Stimulated activated CD8-positive, alpha-beta memory T cell treated with anti-CD3 and anti-CD28 coated beads, Interleukin-7, amount 100 ng/mL, for 4 hours (primary cell): ENCODE data around the gene MUC13.
"Not testable (repeated sequence)": the region's sequence is repeated elsewhere in the genome, so short reads cannot be mapped to it uniquely, and the experiment has no call there.

Experiments
- DNase-seq, 2 donors: peaks; one replicate each; pipeline ENCODE4 v3.0.0-alpha.2; 2020; ENCODE audit warnings: low read depth in 2 of 2

The MUC13 gene

DNA sequence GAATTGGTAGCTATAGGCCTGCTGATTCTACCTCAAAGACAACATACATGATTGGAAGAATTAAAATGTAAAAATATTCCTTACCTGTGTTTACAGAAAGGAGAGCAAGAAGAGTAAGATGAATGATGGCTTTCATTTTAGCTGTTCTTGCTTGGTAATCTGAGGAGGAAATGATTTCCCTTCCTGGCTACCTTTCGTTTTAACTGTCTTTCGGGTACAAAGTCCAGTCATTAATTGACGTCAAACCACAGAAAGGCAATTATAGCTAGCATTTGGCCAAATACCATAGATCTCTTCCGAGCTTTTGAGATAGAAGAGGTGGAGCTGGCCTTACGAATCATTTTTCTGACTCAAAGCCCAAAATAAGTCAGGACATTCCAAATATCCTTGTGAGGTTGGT, at the start of gene MUC13:
Gene MUC13, minus strand, starts transcription at position 175 of the 400 bp plus-strand sequence. Its CDS starts 39 bp downstream, at position 136.
- DNase-seq = no peak

GRCh38 chr3:124982855-124983254, 48.3 kb upstream of the MUC13 start:
- DNase-seq = no peak

GRCh38 chr3:124981472-124981871, 46.9 kb upstream of the MUC13 start:
- DNase-seq = no peak

DNA sequence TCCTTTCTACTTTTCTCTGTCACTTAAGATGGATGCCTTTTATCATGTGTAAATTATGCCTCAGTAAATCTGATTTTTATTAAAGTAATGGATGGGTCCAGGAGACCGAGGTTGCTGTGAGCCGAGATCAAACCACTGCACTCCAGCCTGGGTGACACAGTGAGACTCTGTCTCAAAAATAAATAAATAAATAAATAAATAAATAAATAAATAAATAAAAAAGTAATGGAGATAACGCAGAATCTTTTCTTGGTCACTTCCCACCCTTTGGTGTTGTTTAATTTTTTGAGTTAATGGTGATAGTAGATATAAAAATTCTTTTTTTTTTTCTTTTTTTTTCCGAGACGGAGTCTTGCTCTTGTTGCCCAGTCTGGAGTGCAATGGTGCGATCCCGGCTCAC, 44.1 kb upstream of the MUC13 start:
- DNase-seq = no peak

- DNase-seq = no peak
Measured at GRCh38 chr3:124976383-124976782, 41.8 kb upstream of the MUC13 start.

DNA sequence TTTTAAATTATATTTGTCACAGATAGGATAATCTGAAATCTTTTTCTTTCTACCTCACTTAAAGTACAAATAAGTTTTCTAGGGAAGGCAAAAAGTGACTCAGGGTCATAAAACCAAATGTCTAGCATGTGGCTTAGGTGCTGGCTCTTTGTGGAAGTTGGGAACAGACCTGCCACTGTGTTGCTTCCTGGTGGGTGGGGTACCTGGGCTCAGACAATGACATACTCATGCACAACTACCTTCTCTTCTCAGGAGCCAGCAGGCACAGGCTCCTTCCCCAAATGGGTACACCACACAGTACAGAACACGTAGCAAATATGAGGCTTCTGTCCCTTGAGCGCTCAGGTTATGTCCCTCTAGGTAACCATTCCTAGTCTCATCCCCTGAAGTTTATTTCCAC, 40.1 kb upstream of the MUC13 start:
- DNase-seq = no peak

DNA sequence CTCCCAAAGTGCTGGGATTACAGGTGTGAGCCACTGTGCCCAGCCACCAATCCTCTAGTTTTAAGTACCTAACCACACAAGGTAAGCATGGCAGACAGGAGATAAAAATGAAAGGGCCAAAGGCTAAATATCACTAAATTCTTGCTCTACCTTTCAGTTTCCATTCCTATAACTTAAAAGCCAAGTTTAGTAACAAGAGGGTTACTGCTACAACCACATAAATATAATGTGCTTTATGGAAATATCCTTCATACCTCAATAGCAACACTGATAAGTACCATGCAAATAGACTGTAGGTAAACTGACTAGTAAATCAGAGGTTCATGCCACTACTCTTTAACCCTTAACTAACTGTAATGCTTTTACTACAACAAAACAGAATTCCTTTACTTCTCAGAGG, 38.7 kb upstream of the MUC13 start:
- no peak for DNase-seq

DNA sequence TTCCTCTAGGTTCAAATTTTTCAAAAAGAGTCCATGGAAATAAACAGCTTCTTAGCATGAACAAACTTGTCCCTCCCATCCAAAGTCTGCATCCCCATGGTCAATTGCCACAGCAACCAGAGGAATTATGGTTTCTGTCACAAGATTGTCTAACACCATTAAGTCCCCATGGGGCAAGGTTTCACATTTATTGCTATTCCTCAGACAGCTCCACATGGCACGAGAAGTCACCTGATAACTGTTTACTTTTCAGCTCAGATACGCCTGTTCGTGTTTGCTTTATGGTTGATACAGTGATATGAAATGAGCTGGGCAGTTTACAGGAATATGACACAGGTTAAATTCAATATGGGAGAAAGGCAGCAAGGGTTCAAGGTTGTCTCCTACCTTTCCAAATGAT, 37.9 kb upstream of the MUC13 start:
- DNase-seq = no peak

DNA sequence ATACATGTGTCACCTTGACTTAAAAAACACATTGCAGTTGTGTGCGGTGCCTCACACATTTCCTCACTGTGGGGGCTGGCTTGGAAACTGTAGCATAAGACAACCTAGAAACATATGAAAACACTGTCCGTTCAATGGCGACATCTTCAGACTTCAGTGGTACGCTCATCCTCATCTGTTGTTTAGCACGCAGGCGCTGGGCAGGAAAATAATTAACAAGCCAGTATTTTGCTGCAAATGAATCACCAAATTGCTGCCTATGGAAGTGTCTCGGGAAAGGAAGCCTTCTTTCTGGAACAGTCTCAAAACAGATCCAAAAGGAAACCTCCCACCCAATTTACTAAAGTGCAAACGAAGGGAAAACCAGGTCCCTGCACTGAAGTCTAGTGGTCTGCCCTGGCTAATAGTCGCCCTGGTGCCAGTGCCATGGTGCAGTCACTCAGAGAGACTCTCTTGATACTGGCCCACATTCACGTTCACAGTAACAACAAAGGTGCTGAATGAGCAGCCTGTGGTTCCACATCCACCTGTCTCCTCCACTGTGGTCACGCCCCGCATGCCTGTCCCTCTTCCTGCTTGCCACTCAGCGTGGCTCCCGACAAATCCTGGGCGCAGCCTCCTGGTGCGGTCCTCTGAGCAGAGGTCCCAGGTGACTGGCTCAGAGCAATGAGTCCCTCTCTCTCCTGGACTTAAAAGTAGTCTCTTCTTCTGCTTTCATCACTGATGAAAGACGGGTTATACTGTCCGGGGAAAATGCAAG, 35.6 kb upstream of the MUC13 start:
- no peak for DNase-seq

GRCh38 chr3:124969190-124969589, 34.6 kb upstream of the MUC13 start:
- DNase-seq = no peak

DNA sequence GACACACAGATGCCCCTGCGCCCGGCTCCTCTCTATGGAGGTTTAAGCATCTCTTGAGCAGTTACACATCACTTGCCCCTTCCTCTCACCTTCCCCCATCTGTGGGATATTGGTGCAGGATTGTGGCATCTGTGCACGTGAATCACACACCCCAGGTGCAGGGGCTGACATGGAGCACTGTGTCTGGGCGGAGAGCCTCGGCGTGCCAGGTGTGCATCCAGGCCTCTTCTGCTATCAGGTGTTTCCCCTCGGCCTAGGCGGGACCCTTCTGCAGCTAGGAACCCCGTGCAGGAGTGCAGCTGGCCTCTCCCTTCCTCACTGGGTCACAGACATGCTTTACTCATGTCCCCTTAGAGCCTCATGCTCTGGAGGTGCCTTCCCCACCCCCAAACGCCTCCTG, 33.4 kb upstream of the MUC13 start:
- DNase-seq = no peak

- no peak for DNase-seq
Measured at GRCh38 chr3:124966521-124967445, 32.2 kb upstream of the MUC13 start.

- no peak for DNase-seq
Measured at GRCh38 chr3:124965413-124965812, 30.9 kb upstream of the MUC13 start.

DNA sequence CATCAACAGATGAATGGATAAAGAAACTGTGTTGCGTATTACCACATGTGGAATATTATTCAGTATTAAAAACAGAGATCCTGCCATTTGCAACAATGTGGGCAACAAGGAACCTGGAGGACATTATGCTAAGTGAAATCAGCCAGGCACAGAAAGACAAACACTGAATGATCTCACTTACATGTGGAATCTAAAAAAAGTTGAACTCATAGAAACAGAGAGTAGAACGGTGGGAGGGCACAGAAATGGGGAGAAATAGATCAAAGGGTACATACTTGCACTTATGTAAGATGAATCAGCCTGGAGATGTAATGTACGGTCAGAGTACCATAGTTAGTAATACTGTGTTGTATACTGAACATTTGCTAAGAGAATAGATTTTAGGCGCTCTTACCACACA, 29.8 kb upstream of the MUC13 start:
- DNase-seq = no peak

- no peak for DNase-seq
Measured at GRCh38 chr3:124963755-124964154, 29.2 kb upstream of the MUC13 start.

- DNase-seq = no peak
Measured at GRCh38 chr3:124962403-124962940, 27.9 kb upstream of the MUC13 start.

- DNase-seq = no peak
Measured at GRCh38 chr3:124960698-124961097, 26.1 kb upstream of the MUC13 start.

DNA sequence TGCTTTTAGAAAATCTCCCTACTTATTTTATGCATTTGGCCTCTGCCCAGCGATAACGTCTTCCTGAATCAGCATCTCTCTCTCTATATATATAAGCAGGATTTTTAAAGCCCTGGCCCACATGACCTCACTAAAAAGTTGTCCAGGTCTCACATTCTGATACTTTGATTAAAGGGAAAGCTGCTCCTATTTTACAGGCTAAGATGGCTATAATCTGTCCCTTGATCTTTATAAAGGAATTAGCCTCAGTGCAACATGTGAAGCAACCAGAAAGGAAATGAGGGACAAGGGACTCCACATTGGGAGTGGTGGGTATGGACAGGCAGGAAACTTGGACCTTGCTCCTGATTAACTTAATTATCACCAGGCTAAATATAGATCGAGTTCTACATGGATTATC, 25.6 kb upstream of the MUC13 start:
- DNase-seq = no peak

DNA sequence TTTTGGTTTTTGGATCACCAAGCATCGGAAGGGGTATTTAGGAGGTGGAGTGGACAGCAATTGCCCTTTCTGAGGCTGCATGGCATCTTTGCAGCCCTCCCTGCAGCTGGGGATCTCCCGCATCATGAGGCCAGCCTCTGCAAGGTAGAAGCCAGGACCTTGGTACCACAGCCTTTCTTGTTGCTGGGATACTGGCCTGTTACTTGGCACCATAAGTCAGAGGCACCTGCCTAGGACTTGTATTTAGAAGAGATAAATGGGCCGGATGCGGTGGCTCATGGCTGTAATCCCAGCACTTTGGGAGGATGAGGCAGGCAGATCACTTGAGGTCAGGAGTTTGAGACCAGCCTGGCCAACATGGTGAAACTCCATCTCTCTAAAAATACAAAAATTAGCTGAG, 23.4 kb upstream of the MUC13 start:
- not testable (repeated sequence) for DNase-seq

DNA sequence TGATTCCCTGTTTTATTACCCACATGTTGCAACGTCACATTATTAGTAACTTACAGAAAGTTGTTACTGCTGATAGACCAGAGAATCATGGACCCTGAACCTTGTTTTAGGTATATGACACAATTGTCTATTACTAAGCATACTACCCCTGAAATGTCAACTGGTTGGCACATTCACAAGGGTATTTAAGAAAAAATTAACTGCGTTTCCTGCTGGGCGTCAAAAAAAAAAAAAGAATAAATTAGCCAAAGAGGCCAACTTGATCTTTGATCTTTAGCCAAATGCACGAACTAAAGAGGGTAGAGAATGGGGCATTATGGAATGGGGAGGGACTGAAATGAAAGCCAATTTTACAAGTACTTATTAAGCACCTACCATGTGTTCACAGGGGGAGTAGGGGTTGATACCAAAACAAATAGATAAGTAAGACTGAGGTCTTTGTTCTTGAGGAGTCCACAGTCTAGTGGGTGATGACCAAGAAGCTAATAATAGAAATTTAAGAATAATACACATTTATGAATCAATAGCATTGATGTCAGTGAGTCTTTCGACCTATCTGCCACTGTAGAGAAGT, 17.8 kb upstream of the MUC13 start:
- no peak for DNase-seq

DNA sequence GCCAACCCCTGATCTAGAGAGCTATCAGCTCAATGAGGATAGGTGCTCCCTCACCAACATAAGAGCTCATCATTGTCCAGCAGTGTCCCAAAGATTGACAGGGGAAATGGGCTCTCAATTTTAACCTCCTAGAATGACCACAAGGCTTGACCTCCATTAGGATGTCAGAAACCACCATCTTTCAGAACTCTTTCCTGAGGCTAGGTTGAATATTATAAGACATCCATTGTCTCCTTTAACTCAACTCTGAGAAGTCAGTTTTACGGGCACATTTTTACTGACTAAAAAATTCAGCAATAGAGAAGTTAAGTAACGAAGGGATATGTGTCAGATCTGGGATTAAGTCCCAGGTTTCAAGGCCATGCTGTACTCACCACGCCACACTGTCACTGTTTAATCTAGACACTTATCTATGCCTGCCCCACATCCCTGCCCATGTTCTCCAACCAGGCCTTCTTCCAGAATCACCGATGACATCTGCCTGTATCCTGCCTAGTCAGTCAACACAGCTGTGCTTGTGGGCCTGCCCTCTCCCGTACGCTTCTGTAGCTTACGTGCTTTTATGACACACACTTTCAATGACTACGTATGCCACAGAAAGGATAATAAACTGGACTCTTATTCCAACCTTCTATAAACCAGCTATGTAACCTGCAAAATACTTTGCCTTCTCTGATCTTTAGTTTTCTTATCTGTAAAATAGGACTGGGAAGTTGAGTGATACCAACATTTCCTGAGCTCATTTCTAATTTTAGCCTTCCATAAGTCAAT, 17.1 kb upstream of the MUC13 start:
- no peak for DNase-seq

DNA sequence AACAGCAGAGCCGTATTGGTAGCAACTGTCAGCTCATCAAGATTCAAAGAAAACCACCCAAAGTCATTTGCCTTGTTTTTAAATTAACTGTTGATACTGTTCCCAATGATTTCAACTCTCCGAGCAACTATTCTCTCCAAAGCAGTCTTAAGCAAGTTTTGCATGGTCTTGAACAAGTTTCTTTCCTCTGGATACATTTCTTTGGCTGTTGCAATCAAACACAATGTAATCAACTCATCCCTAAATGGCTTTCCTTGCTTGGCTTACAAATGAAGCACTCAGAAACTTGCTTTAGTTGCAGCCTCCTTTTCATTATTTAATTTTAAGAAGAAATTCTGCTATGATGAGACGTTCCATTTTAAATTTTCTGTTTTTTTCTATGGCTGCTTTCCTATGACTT, 15.5 kb upstream of the MUC13 start:
- no peak for DNase-seq
